ENCODE results near the gene TAAR2.
"Not testable (repeated sequence)": the region's sequence is repeated elsewhere in the genome, so short reads cannot be mapped to it uniquely, and the experiment has no call there.

TAAR2 gene

DNA sequence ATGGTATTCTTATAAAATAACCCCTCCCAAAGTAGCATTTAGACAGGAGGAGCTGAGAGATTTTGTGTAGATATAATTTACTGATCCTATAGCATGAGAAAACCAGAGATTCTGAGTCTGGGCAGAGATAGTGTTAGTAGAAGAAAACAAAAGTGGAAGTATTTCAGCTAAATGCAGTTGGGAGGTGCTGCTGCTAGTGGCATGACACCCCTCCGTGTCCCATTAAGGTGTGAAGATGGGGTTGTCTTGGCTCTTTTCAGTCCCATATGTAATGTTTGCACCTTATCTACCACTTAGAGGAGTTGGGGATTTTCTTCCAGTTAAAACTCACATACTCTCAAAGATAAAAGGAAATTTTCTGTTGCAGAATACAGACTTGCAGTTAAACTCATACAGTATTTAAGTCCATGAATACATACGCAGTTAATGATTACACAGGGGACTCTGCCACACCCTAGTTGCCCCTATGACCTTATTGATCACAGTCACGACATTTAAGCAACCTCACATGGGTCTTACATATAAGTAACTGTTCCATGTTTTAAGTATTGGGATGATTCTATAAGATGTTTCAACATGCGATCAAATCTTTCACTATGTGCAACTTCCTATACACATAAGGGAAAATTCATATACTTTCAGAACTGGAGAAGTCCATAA lies 11.5 kb downstream of the TAAR2 start:
- no peak for DNase-seq

DNA sequence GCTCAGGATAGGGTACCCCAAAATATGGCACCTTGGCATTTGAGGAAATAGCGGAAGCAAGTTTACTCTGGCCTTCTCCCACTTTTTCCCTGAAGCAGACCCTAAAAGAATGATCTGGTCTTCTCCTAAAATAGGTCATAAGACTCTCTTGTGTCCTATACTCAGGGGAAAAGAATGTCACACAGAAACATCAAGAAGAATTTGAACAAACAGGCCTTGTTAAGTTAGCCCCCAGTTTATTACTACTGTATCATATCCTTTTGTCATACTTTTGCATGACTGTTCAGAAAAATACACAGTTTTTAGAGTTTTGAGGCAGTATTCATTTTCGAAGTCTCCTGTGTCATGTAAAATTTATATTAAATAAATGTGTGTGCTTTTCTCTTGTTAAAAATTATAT lies 12.5 kb downstream of the TAAR2 start:
- no peak for DNase-seq

DNA sequence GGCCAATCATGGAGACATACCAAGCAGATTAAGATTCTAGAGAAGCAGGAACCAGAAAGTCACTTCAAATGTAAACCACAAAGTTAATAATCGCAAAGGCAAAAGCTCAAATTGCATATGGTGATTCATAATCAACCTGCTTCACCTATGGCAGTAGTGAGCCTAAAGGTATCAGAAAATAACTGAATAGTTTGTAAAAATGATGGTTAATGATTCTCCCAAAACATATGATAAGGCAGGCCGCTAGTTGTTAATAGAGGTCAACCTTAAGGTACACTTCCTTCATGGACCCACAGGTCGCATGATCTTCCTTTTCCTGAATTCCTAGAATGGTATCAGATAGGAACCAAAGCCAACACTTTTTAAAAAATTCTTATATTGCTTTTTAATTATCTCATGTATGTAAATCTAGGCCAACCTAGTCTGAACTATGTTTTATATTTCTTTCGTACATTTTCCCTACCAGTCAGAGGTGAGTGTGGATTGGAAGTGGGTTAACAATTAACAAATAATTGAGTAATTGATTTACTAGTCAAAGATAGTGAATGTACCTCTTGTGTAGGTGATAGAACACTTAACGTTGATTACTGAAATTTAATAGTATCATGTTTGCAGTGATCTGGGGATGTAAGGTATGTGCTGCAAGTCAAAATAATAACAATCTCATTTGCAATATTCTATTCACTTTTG lies 16.4 kb downstream of the TAAR2 start:
- no peak for DNase-seq

DNA sequence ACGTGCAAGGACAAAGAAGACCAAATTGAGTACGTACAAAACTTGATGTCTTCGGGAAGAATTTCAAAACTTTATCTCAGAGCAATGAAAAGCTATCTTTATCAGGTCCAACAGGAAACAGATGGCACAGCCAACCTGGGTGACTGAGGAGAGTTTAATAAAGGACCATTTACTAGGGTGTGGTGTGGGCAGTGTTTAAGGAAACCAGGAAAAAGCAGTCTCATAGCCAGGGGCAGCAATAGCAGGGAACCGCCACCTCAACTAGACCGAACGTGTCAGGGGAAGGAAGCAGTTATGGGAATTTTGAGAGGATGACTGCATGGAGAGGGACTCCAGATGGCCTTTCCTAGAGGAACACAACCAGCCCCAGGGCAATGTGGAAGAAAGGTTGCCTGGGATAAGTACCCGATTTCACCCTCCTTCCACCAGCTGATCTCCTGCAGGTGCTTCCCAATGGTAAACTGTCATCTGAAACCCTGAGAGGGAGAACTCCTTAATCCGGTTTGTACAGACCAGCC lies 19.4 kb downstream of the TAAR2 start:
- no peak for DNase-seq

DNA sequence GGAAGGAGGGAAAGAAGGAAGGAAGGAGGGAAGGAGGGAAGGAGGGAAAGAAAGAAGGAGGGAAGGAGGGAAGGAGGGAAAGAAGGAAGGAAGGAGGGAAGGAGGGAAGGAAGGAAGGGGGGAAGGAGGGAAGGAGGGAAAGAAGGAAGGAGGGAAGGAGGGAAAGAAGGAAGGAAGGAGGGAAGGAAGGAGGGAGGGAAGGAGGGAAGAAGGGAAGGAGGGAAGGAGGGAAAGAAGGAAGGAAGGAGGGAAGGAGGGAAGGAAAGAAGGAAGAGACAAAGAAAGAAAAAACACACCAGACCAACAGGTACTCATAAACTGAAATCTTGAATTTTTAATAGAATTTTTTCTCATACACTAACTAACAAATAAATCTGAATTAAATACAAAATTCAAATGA lies 23.2 kb downstream of the TAAR2 start:
- DNase-seq, result not testable (repeated sequence)

DNA sequence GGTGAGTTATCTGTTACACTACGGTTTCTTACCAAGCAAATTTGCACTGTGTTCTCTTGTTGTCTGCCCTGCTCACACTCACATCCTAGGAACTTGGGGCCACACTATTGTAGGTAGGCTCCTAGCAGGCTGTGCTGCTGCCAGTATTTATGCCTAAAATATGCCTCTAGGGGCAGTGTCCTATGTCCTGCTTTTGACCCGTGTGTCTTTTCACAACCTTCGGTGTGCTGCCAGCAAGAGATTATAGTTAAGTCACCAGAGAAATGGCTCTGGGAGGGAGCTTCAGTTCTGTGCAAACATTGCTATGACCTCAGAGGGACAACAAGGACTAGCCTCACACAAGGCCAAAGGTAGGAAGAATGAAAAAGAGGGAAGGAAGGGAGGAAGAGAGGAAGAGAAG lies 25.6 kb downstream of the TAAR2 start:
- no peak for DNase-seq

DNA sequence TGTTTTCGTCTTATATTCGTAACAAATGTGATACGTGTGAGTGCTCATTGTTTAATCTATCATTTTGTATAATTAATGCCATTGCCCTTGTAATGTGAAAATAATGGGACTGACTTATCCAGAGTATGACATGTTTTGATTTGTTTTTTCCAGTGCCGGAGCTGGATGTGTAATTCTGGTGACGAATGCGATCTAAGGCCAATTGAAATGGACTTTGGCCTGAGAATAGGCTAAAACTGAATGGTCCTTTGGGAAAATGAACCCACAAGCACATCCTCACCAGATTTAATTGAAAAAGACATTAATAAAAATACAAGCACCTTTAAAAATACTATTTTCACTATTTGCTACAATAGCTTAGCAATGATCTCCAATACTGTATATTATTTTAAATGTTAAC lies 27.9 kb downstream of the TAAR2 start:
- no peak for DNase-seq

DNA sequence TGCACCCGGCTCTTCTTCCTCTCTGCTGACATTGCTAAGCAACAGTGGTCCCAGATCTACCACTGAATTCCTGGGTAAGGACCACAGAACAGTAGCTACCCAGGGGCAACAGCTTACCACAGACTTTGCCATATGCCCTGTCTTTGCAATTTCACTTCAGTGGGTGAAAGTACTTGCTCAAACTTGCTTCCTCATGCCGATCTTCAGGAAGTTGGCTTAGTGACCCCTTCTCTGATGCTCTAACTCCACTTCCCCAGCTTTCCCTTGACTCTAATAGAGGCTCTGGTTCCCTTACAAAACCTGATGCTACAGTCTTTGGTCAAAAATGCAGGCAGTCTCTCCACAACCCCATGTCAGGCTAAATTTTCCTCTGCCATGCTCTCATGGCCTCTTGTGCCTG lies 31.2 kb downstream of the TAAR2 start:
- DNase-seq, result no peak

DNA sequence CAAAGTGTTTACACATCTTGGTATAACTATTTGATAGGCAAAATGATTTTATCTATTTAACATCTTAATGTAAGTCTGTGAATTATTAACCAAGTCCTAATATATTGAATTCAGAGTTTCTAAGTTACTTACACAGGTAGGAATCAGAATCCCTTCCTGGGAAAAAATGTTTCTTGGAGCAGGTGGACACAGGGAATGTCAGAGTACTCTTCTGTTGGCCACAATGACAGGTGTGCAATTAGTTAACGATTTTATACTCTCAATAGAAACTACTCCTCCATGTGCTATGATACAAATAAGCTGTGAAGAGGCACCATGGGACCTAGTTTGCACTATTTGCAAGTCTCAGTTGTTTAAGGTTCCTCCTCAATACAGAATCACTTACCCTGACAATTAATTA lies 33.7 kb downstream of the TAAR2 start:
- DNase-seq, result no peak

DNA sequence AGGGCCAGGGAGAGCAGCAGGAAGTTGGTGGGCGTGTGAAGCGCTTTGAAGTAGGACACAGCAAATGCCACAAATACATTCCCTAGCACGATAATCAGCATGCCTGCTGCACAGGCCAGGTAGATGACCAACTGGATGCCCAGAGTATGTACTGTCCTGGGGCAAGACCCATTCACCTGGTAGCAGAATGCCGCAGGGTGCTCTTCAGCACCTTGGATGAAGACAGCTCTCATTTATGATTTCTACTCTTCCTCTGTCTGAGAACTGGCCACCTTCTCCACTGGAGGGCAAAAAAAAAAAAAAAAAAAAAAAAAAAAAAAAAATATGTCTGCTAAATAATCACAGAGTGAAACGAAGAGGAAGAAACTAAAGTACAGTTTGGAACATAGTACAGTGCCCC lies 34.6 kb downstream of the TAAR2 start, which contains the start of gene TAAR5:
TAAR5 (minus strand) TSS at position 288 of the 400 bp plus-strand sequence; CDS start at position 233, 55 bp downstream.
- DNase-seq, result no peak

DNA sequence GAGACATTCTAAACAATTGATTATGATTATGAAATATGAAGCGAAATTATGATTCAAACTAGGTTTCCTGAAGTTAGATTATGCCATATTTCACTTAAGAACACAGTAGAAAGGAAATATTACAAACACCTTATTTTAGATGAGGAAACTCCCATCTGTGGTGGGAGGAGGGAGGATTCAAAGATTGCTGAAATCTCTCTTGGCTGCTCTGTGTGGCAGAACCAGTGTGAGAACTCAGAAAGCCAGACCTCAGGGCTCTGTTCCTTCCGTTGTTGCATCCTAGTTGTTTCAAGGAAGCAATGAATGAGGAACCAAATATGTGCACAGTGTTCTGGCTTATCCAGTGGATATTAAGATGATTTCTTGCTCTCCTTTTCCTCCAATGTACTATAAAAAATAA lies 36.7 kb downstream of the TAAR2 start:
- no peak for DNase-seq

DNA sequence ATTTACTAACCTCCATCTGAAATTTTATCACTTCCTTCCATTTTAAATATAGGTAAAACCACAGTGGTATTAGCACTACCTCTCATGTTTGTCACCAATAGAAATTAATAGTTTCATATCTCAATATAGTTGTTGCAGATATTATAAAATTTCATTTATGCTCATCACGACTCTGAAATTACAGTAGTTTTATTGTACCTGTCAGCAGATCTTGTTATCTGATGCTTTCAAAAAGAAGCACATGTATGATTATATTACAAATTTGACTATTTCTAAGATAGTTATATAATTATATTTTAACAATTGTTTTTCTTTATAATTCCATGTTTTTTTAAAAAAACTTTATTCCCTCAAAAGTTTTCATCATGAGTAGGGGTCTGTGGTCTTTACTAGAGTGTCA lies 39.4 kb downstream of the TAAR2 start:
- no peak for DNase-seq

DNA sequence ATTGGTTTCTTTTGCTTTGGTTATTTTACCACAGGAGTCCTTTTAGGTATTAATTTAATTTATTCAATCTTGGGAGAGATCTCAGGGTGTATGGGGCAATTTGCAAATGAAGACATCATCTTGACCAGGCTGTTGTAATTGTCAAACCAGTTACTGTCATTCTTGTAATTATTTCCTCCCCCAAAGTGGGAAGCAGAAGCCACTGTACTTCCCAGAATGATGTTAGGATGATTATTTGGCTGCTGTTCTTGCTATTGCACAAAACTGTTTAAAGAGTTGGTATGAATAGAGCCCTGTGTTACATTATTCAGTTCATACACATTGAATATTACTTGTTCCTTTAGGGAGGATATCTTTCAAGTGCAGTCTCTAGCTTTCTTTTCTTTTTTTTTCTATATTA lies 52.3 kb downstream of the TAAR2 start:
- DNase-seq, result no peak

DNA sequence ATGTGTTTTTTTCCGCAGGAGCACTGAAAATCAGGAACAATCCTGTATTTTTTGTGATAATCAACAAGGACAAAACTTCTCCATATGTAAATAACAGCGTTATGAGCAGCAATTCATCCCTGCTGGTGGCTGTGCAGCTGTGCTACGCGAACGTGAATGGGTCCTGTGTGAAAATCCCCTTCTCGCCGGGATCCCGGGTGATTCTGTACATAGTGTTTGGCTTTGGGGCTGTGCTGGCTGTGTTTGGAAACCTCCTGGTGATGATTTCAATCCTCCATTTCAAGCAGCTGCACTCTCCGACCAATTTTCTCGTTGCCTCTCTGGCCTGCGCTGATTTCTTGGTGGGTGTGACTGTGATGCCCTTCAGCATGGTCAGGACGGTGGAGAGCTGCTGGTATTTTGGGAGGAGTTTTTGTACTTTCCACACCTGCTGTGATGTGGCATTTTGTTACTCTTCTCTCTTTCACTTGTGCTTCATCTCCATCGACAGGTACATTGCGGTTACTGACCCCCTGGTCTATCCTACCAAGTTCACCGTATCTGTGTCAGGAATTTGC lies 53.8 kb downstream of the TAAR2 start, which contains the start of gene TAAR6:
TAAR6 (plus strand) TSS at position 102 of the 557 bp plus-strand sequence; CDS start at position 102, 0 bp downstream.
- no peak for DNase-seq

DNA sequence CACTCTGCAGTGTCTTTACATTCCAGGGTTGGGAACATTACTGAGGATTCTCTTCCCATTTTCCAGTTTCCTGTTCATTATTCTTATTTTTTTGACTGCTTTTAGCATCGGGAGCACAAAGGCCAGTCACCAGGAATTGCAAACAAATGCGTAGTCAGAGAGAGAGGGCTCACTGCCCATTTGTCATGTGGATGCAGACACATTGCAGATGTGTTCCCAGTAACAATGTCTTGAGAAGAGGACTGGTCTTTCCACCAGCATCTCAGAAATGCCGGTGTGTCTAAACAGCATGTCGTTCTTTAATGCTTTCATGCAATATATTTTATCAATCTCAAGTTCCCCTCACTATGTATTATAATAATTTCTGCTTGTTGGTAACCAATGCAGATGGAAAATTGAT lies 54.9 kb downstream of the TAAR2 start:
- no peak for DNase-seq

DNA sequence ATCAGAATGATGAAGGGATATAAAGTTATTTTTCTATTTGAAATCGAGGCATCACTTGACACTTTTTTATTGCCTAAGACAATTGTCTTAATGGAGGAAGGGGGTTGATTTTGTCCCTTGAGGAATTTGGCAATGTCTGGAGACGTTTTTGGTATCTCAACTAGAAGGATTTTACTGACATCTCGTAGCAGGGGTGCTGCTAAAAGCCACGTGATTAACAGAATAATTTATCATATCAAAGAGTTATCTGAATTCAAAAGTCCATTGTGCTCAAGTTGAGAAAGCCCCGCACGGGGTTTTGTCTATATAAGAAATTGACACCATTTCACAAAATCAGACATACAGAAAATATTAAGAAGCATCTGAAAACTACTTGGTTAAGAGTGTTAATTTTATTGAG lies 55.5 kb downstream of the TAAR2 start:
- DNase-seq, result no peak

DNA sequence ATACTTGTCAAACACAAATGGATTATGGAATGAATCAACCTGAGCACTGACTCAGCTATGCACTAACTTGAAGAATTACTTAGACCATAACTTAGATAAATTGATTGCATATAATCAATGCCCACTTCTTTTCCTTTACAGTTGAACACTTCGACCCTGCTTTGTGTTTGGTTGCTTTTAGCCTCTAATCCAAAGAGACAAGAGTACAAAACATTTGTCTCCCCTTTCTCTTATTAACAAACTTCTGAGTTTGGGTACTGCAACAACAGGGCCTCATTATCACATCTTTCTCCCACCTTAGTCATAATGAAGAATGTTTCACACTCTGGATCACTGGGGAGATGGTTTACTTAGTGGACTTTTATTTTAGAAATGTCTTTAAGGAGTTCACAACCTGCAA lies 56.5 kb downstream of the TAAR2 start:
- no peak for DNase-seq
